T-helper 1 cell treated with Interleukin-12 subunit alpha and Interleukin-12 subunit beta and Interleukin-4 antibody, amounts not matched to agents 30 ng/mL and 1 ng/mL, for 36 hours (primary cell): ENCODE results near the gene SLC12A7. TPM values are rescaled to one million over a fixed set of nuclear protein-coding genes. Genes with fewer than 3 reads are reported as not detected.
"Not testable (repeated sequence)": the region's sequence is repeated elsewhere in the genome, so short reads cannot be mapped to it uniquely, and the experiment has no call there.

Experiments
- intact Hi-C: fragments of 100-400 bp; cut with micrococcal nuclease; formaldehyde crosslinking; loops from one replicate; pipeline ENCODE4 v1.15.1; 2024
- total RNA-seq: library from RNA; stranded (reverse); gene quantifications from 2 replicates; pipeline ENCODE4 v1.2.3, GENCODE V29; 2022

The SLC12A7 gene
- 76.7 and 76.9 TPM in 2 replicates for total RNA-seq

DNA sequence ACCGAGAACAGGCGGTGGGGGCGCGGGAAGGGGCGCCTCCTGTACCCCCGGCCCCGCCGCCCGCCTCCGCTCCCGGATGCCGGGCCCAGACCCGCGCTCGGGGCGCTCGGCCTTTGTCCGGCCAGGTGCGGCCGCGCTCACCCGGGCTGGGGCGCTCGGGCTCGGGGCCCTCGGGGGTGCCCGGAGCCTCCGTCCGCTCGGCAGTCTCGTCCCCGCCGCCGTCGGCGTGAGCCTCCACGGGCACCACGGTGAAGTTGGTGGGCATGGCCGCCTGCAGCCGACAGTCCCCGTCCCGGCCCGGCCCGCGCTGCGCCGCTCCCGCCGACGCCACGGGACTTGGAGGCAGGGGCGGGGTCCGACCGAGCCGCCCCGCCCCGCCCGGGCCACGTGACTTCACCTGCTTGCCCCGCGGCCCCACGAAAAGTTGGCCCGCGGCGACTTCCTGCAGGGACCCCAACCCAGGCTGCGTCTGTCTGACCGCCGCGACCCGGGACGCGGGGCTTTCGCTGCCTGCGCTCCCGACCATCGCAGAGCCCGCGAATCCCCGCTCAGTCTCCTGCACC lies at the start of gene SLC12A7:
Gene SLC12A7, minus strand, starts transcription at position 337 of the 563 bp plus-strand sequence. Its CDS starts 72 bp downstream, at position 265.
- intact Hi-C loops = loop anchor here (1.0 kb wide), 2 partner anchors 8 to 274 kb away; no protein-coding TSS in a partner anchor

DNA sequence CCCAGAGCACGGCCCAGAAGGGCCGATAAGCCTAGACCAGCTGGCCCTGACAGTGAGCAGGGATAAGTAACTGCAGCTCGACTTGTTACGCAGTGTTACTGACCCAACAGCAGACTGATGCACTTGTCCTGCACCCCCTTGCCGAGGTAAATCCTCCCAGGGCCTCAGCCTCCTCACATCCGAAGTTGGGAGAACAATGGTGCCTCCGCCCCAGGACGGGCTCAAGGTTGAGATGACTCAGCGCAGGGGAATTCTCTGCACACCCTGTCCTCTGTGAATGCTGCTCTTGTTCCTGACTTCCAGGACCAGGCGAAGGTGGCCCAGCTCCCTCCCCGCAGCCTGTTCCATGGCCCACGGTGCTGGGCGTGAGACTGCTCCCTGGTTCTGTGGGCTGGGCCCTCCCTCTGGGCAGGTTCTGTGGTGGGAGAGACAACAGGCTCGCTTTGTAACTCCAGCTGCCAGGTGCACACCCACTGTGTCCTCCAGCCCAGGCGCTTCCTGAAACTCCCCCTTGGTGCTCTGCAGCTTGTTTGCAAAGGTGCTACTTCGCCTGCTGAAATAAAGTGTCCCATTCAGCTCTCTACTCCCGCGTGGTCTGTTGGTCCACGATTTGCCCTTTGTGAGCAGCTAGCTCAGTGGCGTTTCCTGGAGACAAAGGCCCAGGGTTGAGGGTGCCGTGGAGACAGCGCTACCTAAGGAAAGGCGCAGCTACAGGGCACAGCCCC lies 49.4 kb upstream of the SLC12A7 start:
- intact Hi-C loops = loop anchor here (10.0 kb wide), 1 partner anchor 154 kb away; no protein-coding TSS in a partner anchor

DNA sequence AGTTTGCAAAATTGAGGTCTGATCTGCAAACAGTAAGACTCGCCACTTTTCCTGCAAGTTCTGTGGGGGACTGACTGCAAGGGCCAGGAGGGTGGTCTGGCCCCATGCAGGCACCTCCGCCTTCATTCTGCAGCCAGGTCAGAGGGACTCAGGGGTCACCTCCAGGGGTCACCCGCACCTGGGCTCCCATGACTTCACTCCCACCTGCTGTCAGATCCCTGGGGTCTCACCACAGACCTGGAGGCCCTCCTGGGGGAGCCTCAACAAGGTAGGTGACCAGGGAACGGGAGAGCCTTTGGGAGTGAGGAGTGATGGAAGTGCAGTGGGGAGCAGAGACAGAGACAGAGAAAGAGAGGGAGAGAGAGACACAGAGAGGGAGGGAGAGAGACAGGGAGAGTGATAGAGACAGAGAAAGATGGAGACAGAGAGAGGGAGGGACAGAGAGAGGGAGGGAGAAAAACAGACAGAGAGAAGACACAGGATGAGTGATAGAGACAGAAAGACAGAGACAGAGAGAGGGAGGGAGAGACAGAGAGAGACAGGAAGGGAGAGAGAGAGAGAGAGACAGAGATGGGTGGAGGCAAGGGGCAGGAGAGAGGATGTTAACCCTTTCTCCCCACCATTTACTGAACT lies 48.0 kb upstream of the SLC12A7 start:
- intact Hi-C loops = loop anchor here (10.0 kb wide), 1 partner anchor 155 kb away; no protein-coding TSS in a partner anchor

DNA sequence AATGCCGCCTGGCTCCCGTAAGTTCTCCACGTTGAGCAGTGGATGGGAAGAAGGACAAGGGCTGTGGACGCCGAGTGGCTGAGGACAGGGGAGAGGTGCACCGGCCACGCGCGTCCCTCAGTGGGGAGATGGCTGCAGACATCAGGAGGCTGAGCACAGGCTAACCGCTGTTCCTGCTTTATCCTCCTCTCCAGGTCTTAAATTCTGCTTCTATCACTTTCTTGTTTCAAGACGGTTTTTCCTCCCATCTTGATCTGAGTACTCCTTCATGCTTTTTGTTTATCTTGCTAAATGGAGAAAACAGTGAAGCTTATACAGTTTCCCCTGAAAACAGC lies 47.4 kb upstream of the SLC12A7 start:
- intact Hi-C loops = no loop called here

DNA sequence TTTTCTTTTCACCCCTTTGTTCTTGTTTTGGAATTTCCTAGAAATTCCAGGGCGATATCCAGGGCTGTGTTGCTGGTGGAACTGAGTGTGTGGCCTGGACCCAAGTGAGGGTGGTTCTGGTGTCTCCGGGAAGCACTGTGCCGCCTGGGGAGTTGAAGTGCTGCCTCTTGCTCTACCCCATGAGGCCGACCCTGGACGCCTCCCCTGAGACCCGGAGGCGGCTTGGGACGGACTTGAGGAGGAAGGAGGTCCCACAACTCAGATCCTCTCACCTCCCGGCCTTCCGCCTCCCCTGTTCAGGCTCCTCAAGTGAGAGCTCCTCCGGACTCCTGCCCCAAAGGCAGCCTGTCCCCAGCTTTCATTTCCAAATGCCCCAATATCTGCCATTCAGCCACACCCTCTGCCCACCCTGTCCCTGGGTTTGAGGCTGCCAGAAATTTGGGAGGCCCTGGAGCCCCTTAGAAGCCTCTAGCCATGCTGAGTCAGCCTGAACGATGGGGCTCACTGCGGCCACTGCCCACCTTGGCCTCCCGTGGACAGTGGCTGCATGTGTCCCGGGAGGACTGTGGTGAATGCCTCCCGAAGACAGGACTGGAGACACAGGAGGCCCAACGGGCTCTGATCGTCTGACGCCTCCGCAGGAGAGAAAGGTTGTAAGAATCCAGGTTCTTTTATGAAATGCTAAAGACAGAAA lies 46.9 kb upstream of the SLC12A7 start:
- intact Hi-C loops = no loop called here

DNA sequence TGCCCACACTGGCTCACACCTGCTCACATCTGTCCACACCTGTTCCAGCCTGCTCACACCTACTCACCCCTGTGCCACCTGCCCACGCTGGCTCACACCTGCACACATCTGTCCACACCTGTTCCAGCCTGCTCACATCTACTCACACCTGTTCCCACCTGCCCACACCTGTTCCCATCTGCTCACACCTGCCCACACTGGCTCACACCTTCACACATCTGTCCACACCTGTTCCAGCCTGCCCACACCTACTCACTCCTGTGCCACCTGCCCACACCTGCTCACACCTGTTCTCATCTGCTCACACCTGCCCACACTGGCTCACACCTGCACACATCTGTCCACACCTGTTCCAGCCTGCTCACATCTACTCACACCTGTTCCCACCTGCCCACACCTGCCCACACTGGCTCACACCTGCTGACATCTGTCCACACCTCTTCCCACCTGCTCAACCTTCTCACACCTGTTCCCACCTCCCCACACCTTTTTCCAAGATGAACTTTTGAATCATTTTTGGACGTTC lies 45.7 kb upstream of the SLC12A7 start:
- intact Hi-C loops = not testable (repeated sequence)

DNA sequence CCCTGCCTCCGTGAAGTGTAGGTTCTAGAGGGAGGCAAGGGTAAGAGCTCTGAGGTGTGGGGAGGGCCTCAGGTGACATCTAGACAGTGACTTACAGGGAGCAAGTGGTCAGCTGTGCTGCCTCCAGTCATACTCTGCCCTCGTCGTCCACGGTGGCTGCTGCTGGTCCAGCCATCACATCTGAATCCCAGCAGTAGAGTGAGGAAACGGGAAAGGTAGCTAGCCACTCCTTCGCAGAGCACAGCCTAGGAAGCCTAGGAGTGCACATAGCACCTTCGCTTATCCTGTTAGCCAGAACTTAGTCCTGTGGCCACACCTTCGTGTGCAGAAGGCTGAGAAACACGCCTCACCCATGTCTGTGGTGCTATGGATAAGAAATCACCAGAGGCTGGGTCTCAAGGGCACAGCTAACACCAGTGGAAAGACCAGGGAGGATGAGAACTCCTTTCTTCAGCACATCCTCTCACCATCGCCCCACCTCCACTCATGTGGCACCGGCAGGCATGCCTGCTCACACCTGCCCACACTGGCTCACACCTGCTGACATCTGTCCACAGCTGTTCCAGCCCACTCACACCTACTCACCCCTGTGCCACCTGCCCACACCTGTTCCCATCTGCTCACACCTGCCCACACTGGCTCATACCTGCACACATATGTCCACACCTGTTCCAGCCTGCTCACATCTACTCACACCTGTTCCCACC lies 45.0 kb upstream of the SLC12A7 start:
- intact Hi-C loops = no loop called here

DNA sequence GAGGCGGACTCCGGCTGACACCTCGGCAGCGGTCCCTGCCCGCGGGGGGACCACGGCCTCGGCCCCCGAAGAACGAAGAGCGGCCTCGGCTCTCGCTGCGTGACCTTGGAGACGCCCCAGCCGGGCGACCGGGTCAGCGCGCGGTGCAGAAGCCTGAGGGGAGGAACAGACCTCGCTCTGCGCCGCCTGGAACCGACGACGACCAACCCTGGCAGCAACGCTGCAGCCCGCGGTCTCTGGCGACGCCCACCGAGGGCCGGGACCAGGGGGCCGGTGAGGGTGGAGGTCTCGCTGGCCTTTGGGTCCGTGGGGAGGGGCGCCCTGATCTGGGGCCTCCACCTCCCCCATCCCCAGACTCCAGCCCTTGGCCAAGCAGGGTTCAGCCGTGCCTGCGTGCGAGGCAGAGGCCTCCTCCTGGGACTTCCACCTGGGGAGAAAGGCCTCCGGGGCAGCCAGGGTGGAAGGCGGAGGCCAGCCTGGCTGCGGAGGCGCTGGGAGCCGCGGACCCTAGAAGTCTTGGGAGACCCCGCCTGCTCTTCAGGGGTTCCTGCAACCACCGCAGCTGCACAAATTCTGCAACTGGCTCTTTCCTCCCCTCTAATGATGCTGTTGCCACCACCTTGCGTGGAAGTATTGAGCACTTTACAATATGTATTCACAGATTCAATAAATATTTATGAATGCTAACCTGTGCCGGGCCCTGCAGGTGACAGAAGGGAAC lies 44.3 kb upstream of the SLC12A7 start:
- intact Hi-C loops = no loop called here

DNA sequence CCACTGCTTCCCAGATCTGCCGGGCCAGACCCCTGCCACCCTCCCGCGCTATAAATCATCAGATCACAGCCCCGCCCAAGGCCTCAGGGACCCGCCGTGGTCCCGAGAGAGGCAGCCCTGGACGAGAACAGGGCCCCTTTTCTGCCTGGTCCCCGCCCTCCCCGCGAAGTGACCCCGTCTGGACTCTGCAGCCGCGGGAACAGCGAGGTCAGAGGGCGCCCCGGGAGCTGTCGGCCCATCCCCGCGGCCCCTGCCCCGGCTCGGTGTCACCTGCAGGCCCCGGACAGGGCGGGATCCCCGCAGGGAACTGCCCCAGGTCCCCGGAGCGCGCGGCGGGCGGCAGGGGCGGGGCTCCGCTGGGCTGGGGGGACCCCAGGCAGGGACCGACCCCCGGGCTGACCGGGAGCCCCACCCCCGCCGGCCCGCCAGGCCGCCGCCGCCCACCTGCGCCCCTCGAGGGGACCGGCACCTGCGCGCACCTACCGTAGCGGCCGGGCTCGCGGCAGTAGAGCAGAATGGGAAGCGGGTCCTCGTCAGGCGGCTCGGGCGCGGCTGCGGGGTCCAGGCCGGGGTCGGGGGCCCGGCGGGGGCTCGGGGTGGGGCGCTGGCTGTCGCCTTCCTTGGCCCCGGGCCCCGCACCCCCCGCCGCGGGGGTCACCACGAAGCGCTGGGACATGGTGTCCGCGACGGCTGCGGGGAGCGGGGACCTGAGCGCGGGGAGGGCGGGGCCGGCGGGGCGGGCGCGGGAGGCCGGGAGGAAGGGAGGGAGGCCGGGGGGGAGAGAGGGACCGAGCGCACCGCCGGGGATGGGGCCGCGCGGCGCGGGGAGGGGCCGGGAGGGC lies 43.5 kb upstream of the SLC12A7 start:
- intact Hi-C loops = no loop called here

DNA sequence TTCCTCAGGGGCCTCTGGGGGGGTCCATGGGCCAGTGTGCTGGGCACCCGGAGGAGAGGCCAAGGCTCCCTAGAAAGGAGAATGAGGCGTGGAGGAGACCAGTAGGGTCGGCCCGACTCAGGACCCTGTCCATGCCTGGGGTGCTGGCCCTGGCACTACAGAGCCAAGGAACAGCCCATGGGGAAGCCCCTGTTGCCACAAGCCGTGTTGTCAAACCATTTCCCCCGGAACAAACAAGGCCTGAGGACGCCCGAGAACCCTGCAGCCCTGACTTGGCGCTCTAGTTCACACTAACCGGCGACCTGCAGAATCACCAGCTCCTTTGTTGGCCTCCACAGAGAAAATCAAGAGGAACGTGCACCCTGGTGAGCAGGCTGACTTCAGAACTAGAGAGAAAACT lies 41.6 kb upstream of the SLC12A7 start:
- intact Hi-C loops = no loop called here

DNA sequence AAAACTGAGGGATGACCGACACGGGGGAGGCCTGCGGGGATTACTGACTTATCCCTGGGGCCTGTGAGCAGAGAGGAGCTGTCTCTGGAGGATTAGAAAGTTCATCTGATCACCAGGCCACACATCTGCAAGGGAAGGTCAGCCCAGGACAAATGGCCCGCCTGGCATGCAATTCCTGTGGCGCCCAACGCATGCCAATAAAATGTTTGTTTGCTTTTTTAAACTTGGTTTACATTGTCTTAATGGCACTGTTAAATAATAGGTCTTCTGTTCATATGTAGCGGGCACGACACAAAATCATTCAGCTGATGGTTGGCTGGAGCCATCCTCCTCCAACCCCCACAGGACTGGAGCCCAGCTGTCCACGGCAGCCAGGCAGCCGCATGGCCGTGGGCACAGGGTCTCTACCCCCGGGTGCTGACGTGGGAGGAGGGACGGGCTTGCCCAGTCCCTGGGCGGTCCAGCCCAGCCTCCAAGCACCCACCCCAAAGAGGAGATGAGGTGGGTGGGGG lies 41.0 kb upstream of the SLC12A7 start:
- intact Hi-C loops = no loop called here

DNA sequence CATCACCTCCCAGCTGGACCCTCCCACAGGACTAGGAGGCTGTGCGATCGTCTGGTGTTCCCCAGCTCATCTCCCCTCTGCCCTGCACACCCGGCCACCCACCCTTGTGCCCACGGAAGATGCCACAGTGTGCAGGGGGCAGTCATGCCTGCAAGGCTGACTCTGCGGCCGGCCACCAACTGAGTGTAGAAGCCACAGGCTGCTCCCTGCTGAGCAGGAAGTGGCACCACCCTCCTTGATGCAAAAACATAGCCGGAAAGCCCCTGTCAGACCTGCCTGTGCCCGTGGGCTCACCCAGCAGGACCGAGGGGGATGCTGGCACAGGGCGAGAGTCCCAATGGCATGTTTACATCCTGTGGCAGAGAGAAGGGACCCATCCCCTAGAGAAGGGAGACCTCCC lies 40.3 kb upstream of the SLC12A7 start:
- intact Hi-C loops = no loop called here

DNA sequence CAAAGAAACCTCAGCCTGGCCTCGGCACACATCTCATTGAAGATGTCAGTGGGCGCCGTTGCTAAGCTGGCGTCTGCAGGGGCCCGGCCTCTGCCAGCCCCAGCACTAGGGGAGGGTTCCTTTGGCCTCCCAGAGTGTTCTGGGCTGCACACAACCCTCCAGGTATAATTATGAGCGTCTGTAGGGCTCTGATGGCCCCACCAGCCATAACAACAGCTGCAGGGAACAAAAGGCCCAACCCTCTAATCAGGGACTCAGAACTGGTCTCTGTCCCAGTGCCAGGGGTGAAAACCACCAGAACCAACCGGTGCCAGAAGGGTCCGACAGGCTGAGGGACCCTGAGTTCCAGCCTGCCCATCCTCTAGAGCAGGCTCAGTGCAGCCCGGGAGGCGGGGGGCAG lies 39.5 kb upstream of the SLC12A7 start:
- intact Hi-C loops = no loop called here

DNA sequence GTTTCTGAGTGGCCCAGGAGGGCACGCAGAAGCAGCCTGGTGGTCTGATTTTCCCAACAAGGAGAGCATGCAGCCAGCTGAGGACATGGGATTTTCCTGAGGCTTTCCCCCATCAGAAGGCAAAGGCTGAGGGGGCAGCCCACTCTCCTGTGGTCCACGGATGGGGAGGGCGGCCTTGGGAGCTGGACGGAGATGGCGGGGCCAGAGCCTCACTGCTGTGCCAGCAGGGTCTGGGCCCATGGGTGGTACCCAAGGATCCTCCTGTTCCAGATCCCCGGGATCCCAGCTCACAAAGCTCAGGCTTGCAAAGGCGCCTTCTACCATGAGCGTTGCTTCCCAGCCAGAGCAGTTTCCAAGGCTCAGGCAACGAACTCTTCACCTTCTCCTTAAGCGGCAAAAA lies 39.0 kb upstream of the SLC12A7 start:
- intact Hi-C loops = no loop called here

DNA sequence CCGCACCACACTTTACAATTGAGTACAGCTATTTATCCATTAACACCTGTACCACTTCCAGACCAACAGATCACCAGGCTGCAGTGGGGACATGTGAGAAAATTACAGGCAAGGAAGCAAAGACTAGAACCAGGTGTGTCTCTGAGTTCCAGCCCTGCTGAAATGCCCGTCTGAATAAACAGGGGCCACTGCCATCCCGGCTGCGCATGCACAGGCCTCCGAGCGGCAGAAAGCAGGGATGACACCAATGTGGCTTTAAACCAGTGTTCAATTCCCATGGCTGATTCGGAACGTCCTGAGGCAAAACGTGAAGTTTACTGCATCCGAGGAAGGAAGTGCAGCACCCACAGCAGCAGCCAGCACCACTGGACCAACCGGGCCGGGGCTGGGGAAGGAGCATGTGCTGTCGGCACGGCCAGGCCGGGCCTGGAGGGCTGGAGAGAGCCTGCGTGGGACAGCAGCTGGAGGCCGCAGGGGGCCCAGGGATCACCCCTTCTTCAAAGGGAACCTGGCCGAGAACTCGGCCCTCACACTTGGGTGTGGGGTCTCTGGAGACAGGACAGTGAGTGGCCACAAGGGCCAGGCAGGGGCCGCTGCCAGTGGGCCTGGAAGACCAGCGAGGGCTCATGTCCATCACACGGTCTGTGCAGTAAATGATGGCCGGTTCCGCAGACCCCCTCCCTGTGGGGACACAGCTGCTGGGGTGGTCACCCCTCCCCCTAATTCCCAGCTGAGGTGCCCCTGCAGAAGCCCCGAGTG lies 33.0 kb upstream of the SLC12A7 start:
- intact Hi-C loops = no loop called here

DNA sequence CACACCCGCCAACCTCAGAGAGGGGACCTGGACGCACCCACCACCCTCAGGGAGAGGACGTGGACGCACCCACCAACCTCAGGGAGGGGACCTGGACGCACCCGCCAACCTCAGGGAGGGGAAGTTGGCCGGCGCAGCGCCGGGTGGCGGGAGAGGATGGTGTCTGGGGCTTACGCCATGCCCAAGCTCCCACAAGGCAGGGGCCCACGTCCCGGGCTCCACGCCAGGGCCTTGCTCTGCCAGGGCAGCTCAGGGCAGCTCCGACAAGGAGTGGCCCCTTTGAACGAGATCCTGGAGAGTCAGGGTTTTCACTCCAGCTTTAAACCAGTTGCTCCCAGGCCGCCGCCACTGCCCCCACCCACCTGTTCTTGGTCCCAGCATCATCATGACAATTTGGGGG lies 32.2 kb upstream of the SLC12A7 start:
- intact Hi-C loops = no loop called here

DNA sequence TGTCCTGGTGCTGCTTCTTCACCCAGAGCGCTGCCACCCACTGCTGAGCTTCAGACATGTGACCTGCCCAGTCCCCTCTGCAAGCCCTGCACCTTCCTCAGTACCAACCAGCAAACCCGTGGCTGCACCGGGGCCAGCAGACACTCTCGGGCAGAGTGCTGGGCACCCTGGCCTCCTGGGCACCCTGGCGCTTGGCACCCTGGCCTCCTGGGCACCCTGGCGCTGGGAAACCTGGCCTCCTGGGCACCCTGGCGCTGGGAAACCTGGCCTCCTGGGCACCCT lies 31.7 kb upstream of the SLC12A7 start:
- intact Hi-C loops = no loop called here

DNA sequence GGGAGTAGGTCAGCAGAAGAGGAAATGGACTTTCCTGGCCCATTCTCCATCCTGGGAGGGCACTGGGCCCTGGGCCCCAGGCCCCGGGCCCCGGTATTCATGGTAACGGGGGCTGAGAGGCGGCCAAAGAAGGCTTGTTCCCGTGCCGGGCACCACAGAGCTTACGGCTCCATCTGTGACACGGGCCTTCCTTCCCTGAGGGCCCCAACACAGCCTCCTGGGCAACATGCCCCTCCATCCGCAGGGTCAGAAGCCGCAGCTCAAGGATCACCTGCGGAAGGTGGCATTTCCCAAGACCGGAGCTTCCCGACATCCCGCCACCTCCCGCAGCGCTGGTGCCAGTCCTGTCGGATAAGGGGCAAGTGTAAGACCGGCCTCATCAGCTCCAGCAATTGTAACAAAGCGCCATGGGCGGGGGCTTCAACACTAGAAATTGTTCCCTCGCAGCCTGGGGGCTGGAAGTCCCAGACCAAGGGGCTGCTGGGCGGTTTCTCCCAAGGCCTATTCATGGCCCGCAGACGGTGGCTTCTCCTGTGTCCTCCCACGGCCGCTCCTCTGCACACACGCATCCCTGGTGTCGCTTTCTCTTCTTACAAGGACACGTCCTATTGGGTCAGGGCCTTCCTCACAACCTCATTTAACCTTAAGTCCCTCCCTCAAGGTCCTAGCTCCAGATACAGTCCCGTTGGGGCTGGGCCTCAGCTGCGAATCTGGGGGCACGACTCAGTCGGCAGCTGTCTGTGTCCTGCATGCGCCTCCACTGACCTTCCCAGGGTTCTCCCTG lies 31.2 kb upstream of the SLC12A7 start:
- intact Hi-C loops = no loop called here
